GM18517 (cell line): ENCODE data around the gene VASH2.
A peak's percentile ranks its signal among the peaks of the same experiment; 100 is the strongest.
"Not testable (repeated sequence)": the region's sequence is repeated elsewhere in the genome, so short reads cannot be mapped to it uniquely, and the experiment has no call there.

Experiments
- ATAC-seq: cut with Tn5 transposase; IDR thresholded peaks from one replicate; pipeline ENCODE4 v1.9.1; 2021; ENCODE audit warnings: mild to moderate bottlenecking, moderate library complexity; ENCODE audit not compliant: unreplicated experiment

Gene VASH2

GRCh38 chr1:212977781-212978645, 27.7 kb downstream of the VASH2 start:
- peak; percentile 46 for ATAC-seq

GRCh38 chr1:212979340-212980122, 29.2 kb downstream of the VASH2 start:
- ATAC-seq, result peak; percentile 75

- ATAC-seq, result no peak
These were observed 29.9 kb downstream of the VASH2 start for GRCh38 chr1:212980123-212980785.

- ATAC-seq, result no peak
These were observed 30.7 kb downstream of the VASH2 start for GRCh38 chr1:212981025-212981495.

DNA sequence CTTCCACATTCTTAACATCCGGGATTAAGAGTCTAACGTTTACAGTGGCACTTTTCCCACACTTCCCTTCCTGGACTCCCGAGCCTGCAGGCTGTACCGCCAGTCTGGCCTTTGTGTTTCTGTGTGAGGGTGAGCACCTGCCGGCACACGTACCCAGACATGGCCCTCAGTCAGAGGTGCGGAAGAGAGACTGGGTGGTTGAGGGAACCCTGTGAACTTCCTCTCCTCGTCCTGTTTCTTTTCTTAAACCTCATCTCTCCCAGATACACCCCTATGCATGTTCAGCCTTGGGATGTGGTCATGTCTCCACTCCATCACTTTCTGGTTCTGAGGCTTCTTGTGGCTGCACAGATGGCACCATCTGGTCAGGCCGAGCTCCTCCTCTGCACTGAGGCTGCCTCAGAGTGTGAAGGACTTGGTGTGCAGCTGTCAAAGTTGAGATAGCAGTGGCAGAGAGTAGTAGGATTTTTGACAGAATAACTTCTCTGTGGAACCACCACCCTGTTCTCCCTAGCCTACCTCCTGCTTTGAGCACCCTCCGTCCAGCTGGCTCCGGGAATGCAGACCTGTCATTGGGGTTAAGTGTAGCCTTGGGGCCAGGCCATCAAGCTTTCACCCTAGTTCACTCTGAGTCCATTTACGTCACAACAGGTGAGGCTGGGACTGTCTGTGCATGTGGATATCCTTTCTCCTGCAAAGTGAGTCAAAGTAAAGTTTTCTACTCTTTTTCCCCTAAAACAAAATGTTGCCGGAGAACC, 31.4 kb downstream of the VASH2 start:
- ATAC-seq, result peak; percentile 52

GRCh38 chr1:212982430-212983152, 32.2 kb downstream of the VASH2 start:
- ATAC-seq, result no peak

DNA sequence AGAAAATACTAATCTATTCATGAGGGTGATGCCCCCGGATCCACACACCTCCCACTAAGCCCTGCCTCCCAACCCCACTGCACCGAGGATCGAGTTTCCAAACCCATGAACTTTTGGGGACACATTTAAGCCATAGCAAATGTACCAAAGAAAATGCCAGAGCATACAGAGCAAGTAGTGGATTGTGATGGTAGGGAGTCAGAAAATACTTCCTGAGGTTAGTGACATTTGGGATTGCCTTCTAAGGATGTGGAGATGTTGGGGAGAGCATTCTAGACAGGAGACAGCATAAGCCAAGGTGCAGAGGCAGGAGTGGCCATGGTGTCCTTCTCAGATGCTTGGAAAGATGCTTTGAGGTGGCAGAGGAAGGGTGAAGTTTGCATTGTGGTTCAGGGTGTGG, 33.1 kb downstream of the VASH2 start:
- ATAC-seq, result no peak

DNA sequence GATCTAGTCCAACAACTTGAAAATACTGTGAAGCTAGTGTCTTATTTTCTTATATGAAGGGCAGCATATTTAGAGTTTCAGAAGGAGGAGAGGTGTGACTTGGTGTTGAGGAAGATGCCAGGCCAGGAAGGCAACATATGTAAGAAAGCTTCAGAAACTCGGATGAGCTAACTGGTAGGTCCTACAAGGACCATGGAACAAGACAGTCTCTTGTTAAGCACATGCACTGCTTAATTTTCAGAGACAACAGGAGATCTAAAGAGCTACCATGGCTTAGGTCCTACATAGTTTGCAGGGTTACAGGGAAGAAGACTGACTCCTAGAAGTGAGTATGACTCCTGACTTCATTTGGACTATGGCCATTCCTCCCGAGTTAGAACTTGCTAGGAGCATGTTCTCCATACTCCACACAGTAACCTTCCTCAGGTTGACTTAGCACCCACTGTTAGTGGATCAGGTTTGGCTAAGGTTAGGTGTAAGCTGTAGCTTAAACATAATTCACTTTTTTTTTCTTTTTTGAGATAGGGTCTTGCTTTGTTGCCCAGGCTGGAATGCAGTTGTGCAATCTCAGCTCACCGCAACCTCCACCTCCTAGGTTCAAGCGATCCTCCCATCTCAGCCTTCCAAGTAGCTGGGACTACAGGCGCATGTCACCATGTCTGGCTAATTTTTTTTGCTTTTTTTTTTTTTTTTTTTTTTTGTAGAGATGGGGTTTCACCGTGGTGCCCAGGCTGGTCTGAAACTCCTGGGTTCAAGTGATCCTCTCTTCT, 34.4 kb downstream of the VASH2 start:
- no peak for ATAC-seq

DNA sequence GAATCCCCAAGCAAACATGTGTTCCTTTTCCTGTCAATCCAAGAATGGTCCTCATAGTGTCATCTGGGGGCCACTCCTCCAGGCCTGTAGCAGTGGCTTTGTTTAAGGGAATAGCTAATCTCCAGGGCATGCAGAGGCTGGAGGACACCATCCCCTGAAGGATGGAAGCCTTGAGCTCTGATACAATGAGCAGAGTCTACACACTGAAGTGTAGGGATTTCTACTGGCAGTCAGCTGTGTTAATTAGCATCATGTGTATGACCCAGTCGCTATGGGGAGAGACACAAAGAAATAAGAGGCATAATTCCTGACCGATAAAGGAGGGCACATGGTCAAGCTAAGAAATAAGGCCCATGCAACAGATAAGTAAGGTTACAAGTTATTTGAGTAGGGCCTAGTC, 36.2 kb downstream of the VASH2 start:
- no peak for ATAC-seq

DNA sequence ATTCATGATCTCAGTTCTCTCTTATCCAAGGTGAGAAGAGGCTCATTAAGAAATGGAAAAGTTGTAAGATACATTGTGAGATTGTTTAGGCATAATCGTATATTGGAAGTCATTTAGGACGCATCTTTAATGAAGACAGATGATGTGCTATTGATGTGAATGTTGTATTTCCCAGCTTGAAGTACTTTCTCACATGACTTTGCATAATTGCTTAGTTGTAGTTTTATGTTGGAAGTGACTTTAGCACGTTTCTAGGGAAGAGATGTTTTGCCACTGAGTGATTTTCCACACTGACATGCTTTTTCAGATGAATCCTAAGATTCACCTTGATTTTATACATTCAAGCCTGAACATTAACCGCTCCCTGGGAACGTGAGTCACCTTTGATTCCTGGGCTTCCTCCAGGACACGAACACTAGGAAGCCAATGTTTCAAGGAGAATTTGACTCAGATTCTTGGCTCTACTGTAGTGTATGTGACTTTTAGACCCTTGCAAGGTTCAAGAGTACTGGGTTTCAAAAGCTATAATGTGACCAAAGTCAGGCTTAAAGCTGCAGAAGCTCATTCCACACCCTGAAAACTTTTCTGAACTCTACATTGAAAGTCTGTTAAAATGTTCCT, 37.5 kb downstream of the VASH2 start:
- no peak for ATAC-seq

GRCh38 chr1:212990276-212990675, 39.9 kb downstream of the VASH2 start:
- ATAC-seq, result no peak

GRCh38 chr1:212993960-212994359, 43.6 kb downstream of the VASH2 start:
- not testable (repeated sequence) for ATAC-seq

DNA sequence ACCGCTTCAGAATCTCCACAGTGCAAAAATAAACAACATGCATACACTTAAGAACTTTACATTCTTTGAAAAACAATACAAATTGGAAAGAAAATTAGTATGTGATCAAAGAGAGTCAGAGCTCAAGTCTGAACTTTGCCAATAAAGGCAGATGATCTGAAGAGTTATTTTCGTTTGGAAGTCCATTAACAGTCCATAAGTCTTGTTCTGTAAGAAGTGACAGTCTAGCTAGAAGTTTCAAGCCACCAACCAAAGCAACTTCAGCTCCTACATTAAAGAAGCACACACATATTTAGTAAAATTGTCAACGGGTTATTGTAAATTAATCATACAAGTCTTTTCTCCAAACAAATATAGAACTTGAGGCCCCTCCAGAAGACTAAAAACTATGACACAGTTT, 44.6 kb downstream of the VASH2 start:
- ATAC-seq, result no peak

DNA sequence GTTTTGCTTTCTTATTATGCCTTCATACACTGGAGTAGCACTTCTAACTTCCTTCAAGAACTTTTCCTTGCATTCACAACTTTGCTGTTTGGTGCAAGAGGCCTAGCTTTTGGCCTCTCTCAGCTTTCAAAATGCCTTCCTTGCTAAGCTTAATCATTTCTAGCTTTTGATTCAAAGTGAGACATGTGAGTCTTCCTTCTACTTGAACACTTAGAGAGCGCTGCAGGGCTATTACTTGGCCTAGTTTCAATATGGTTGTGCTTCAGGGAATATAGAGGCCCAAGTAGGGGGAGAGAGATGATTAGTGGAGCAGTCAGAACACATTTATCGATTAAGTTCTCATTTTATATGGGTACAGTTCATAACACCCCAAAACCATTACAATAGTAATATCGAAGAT, 52.9 kb downstream of the VASH2 start:
- peak; percentile 59 for ATAC-seq

DNA sequence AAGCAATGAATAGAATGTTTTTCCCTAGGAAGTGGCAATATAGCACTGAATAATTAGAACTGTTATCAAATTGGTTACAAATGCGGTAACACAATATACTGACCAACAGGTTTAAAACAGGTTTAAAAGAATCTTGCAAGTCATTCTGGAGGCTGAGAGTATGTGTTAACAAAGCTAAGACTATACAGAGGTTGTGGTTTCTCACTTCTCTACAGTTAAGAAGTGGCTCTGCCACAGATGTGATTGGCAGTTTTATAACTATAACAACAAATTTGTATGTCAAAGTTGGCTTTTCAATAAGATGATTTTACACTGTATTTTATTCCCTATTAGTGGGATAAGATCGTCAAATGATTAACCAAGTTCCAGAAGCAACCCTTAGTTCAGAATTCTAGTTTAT, 58.2 kb downstream of the VASH2 start:
- no peak for ATAC-seq

GRCh38 chr1:213014642-213015041, 64.3 kb downstream of the VASH2 start:
- no peak for ATAC-seq

GRCh38 chr1:213015099-213016050, 65.0 kb downstream of the VASH2 start, which contains the start of gene ANGEL2:
Gene ANGEL2, minus strand, starts transcription at chr1:213015867. Its CDS starts 196 bp downstream, at chr1:213015671.
- ATAC-seq, result peak; percentile 95
